Gastroesophageal sphincter (tissue), 4 donors: Measurements from ENCODE around the gene SSBP3. TPM values are rescaled to one million over a fixed set of nuclear protein-coding genes. Genes with fewer than 3 reads are reported as not detected.
A peak's percentile ranks its signal among the peaks of the same experiment; 100 is the strongest.

Experiments used
- ATAC-seq: fragments of 150-250 bp; one replicate; pipeline ENCODE4 v1.9.1; 2016; ENCODE audit warnings: mild to moderate bottlenecking, moderate library complexity
- H3K27ac ChIP-seq, 4 donors: fragments of 200-600 bp; sonication (generic) in 3 of 4; 1 replicate in 3 of 4; 2 replicates in 1 of 4; pipeline ENCODE4 v1.5.1; 2016 to 2019
- H3K27me3 ChIP-seq: fragments of 200-600 bp; sonication (generic); one replicate; pipeline ENCODE4 v1.5.1; 2019
- H3K36me3 ChIP-seq, 2 donors: fragments of 200-600 bp; sonication (generic); one replicate each; pipeline ENCODE4 v1.5.1; 2019; ENCODE audit warnings: control low read depth in 1 of 2
- H3K4me1 ChIP-seq, 3 donors: fragments of 200-600 bp; sonication (generic); 1 replicate in 2 of 3; 2 replicates in 1 of 3; pipeline ENCODE4 v1.5.1; 2016 to 2019; ENCODE audit warnings: control low read depth in 2 of 3
- H3K4me3 ChIP-seq, 2 donors: fragments of 200-600 bp; sonication (generic); one replicate each; pipeline ENCODE4 v1.5.1; 2019; ENCODE audit warnings: mild to moderate bottlenecking in 1 of 2, moderate library complexity in 1 of 2
- H3K9me3 ChIP-seq, 3 donors: fragments of 200-600 bp; sonication (generic); one replicate each; pipeline ENCODE4 v1.5.1; 2017 to 2019; ENCODE audit warnings: control low read depth in 2 of 3
- EP300 ChIP-seq: sonication (generic); formaldehyde crosslinking; IDR thresholded peaks from one replicate; pipeline ENCODE4 v1.6.1; 2017; ENCODE audit warnings: antibody characterized with exemption, mild to moderate bottlenecking
- POLR2A ChIP-seq, 2 donors: fragments of 450-650 bp; IDR thresholded peaks; one replicate each; pipeline ENCODE4 v1.6.1; 2017; ENCODE audit warnings: antibody characterized with exemption in 2 of 2, mild to moderate bottlenecking in 2 of 2, moderate library complexity in 1 of 2
- POLR2AphosphoS5 ChIP-seq: sonication (generic); formaldehyde crosslinking; IDR thresholded peaks from one replicate; pipeline ENCODE4 v1.6.1; 2017; ENCODE audit warnings: antibody characterized with exemption
- WGBS, 2 donors: methylation state at CpG; one replicate each; pipeline ENCODE4 v1.1.5; 2018; ENCODE audit warnings: low coverage in 1 of 2; 5-methylcytosine and 5-hydroxymethylcytosine counted together
- total RNA-seq, 4 donors: library from RNA; depleted of rRNA; stranded (reverse); fragments of >200 nt; gene quantifications; one replicate each; pipeline ENCODE4 v1.1.0, GENCODE V29; 2016
- TF ChIP-seq, protein P1 (sequence below), 4 experiments: fragments of 200-600 bp in 2 of 4; fragments of 450-650 bp in 2 of 4; sonication (generic) in 1 of 4; IDR thresholded peaks; one replicate each; pipeline ENCODE4 v1.5.1; 2017 to 2019; ENCODE audit warnings: antibody characterized with exemption in 4 of 4, mild to moderate bottlenecking in 2 of 4, moderate library complexity in 2 of 4

Gene SSBP3
- total RNA-seq, 4 donors from 2014 or later = 40.8 to 46.7 (median 45.5) TPM

DNA sequence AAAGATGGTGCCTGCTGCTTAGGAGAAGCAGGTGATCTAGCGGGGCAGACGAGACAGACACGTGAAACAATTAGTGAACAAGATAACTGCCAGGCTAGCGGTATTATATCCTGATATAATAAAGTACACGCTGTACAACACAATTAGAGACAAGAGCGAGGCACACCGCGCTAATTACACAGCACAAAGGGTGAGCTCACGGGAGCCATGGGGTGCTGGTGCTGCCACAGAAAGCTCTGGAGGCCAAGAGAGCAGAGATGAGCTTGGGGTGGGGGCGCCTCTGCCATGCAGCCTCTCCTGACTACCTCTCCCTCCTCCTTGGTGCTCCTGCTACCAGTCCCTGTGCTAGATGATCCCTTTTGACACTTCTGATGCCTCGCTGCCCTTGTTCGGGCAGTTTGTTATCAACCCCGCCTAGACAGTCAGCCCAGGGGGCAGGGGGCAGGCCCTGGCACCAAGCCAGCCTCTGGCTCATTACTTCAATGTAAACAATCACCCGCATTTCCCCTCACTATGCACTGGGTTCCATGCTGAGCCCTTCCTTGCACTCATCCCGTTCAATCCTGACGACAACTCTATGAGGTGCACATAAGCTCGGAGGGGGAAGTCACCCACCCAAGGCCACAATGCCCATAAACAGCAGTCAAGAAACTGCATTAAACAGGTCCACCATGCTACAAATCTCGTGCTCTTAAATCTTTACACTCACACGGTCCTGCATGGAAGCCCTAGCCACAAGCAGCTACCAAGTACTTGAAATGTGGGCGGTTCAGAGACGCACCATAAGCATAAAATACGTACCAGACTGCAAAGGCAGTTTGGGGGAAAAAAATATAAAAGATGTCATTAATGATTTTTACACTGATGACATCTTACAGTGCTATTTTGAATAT, 103.0 kb downstream of the SSBP3 start:
- no peak overlapping the region for H3K4me3 ChIP-seq
- H3K9me3 ChIP-seq = no peaks in the 10 kb centered on the region
- WGBS, 2 donors = 77 to 85% methylated on average over 13 to 16 of the region's 22 CpGs
- TF ChIP-seq POLR2A (IDR thresholded peaks at IDR 0.05) = no peak
- no peak for TF ChIP-seq EP300
- TF ChIP-seq, protein P1, sequence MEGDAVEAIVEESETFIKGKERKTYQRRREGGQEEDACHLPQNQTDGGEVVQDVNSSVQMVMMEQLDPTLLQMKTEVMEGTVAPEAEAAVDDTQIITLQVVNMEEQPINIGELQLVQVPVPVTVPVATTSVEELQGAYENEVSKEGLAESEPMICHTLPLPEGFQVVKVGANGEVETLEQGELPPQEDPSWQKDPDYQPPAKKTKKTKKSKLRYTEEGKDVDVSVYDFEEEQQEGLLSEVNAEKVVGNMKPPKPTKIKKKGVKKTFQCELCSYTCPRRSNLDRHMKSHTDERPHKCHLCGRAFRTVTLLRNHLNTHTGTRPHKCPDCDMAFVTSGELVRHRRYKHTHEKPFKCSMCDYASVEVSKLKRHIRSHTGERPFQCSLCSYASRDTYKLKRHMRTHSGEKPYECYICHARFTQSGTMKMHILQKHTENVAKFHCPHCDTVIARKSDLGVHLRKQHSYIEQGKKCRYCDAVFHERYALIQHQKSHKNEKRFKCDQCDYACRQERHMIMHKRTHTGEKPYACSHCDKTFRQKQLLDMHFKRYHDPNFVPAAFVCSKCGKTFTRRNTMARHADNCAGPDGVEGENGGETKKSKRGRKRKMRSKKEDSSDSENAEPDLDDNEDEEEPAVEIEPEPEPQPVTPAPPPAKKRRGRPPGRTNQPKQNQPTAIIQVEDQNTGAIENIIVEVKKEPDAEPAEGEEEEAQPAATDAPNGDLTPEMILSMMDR (IDR thresholded peaks at IDR 0.05) = no peak
- no peak for TF ChIP-seq POLR2AphosphoS5
- H3K4me1 ChIP-seq = peaks cover 0 to 96% (median 22%) of the 10 kb centered on the region in 3 donors
- H3K27ac ChIP-seq = no peak overlapping the region
- no peak for ATAC-seq
- no peaks in the 10 kb centered on the region for H3K27me3 ChIP-seq
- no peaks in the 10 kb centered on the region for H3K36me3 ChIP-seq

DNA sequence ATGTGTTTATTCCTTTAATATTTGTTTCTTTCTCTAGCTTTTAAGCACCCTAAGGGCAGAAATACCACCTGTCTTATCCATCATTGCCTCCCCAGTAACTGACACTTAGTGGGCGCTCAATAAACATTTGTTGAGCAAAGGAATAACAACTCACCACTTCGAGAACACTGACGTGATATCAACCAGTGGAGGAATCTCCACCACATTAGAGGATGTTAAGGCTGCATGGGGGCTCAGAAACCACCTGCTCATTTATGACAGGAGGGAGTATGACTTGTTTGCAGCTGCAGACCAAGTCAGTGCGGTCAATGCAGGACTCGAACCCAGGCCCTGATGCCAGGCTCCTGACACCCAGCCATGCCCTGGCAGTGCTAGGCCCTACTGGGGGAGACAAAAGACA, 103.6 kb downstream of the SSBP3 start:
- Histone ChIP-seq H3K27me3 (no peaks in the 10 kb centered on the region), H3K36me3 (no peaks in the 10 kb centered on the region), H3K4me3 (no peak overlapping the region), H3K4me1 (peaks cover 0 to 97% (median 27%) of the 10 kb centered on the region in 3 donors), H3K27ac (no peak overlapping the region), H3K9me3 (no peaks in the 10 kb centered on the region)
- TF ChIP-seq, protein P1 (IDR thresholded peaks at IDR 0.05) = no peak
- TF ChIP-seq POLR2AphosphoS5 (no peak), EP300 (no peak), POLR2A (IDR thresholded peaks at IDR 0.05) (no peak)
- WGBS, 2 donors = 83 to 90% methylated on average over 3 to 5 of the region's 5 CpGs
- no peak for ATAC-seq

DNA sequence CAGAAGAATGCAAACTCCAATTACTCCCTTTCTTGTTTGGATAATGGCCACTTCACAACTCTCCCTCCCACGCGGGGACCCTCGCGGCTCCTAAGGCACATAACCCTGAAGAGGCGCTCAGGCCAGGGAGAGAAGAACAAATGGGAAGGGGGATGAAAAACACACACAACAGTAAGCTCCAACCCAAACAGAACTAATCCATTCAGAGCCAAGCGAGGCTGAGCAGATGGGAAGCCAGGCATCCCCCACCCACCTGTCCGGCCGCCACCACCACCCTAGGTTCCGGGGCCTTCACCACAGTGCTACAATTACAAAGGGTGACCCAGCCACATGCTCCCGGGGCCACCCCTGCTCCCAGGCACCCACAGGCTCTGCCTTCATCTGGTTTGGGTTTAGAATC, 104.7 kb downstream of the SSBP3 start:
- no peaks in the 10 kb centered on the region for H3K36me3 ChIP-seq
- H3K4me1 ChIP-seq = peaks cover 0 to 98% (median 30%) of the 10 kb centered on the region in 3 donors
- ATAC-seq = no peak
- 100% methylated on average over 1 of the region's 10 CpGs for WGBS, 2 donors
- no peaks in the 10 kb centered on the region for H3K9me3 ChIP-seq
- H3K27me3 ChIP-seq = no peaks in the 10 kb centered on the region
- TF ChIP-seq POLR2AphosphoS5 (no peak), EP300 (no peak), POLR2A (IDR thresholded peaks at IDR 0.05) (no peak)
- TF ChIP-seq, protein P1 (IDR thresholded peaks at IDR 0.05) = no peak
- H3K4me3 ChIP-seq = no peak overlapping the region
- H3K27ac ChIP-seq = no peak overlapping the region

DNA sequence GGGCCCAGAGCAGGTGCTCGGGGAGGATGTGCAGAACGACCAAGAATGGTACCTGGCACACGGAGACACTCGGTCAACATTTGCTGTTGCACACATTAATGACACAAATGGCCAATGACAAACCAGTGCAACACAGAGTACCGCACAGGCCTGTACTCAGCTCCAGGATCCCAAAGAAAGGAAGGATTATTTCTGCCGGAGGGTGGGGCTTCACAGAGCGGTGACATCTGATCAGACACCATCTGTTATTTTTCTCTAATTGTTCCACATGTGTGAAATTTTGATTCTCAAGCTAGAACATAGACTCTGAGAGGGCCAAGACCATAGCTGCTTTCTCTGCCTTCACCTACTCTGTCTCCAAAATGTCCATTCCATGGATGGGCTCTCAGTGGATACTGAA, 105.8 kb downstream of the SSBP3 start:
- H3K4me3 ChIP-seq = no peak overlapping the region
- peak overlapping the region in 3 of 4 donors; percentile 85 to 89 (median 85) for H3K27ac ChIP-seq
- WGBS, 2 donors = 80 to 91% methylated on average over 1 to 4 of the region's 7 CpGs
- no peaks in the 10 kb centered on the region for H3K36me3 ChIP-seq
- peaks cover 0 to 98% (median 34%) of the 10 kb centered on the region in 3 donors for H3K4me1 ChIP-seq
- ATAC-seq = no peak
- H3K9me3 ChIP-seq = no peaks in the 10 kb centered on the region
- no peaks in the 10 kb centered on the region for H3K27me3 ChIP-seq
- no peak for TF ChIP-seq POLR2A (IDR thresholded peaks at IDR 0.05)
- TF ChIP-seq, protein P1 (IDR thresholded peaks at IDR 0.05) = no peak
- TF ChIP-seq POLR2AphosphoS5 = no peak
- no peak for TF ChIP-seq EP300

DNA sequence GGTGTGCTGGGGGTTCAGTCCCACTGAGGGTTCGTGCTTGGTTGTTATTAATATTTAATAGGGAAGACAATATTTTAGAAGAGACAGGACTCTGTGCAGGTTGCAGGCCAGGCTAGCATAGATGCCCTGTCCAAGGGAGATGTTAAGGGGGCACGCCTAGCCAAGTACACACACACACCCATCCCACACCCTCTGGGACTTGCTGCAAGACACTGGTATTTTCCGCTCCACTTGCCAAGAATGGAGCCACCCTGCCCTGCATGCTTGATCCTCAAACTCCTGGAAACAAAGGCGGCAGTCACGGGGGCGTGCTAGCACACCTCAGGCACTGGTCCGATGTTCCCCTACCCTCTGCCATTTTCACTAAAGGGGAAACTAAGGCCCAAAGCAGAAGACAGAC, 107.2 kb downstream of the SSBP3 start:
- Histone ChIP-seq H3K27me3 (no peaks in the 10 kb centered on the region), H3K36me3 (no peaks in the 10 kb centered on the region), H3K4me3 (no peak overlapping the region), H3K27ac (peak overlapping the region; percentile 70 to 89 (median 85)), H3K4me1 (peaks cover 0 to 98% (median 40%) of the 10 kb centered on the region in 3 donors), H3K9me3 (no peaks in the 10 kb centered on the region)
- 0% methylated on average over 1 to 5 of the region's 7 CpGs for WGBS, 2 donors
- peak; percentile 79 for ATAC-seq
- no peak for TF ChIP-seq EP300
- TF ChIP-seq POLR2A (IDR thresholded peaks at IDR 0.05) = no peak
- TF ChIP-seq POLR2AphosphoS5 = peak; percentile 21
- TF ChIP-seq, protein P1 (IDR thresholded peaks at IDR 0.05) = no peak
